Myocyte (in vitro differentiated cells): ENCODE data around the gene IL13RA1. TPM values are rescaled to one million over a fixed set of nuclear protein-coding genes. Genes with fewer than 3 reads are reported as not detected.
"Not testable (repeated sequence)": the region's sequence is repeated elsewhere in the genome, so short reads cannot be mapped to it uniquely, and the experiment has no call there.

ENCODE experiments used
- DNase-seq: peaks from one replicate; pipeline ENCODE4 v3.0.0-alpha.2; 2012; ENCODE audit warnings: low read depth
- polyA plus RNA-seq: library from polyadenylated mRNA; unstranded; fragments of >200 nt; gene quantifications from one replicate; pipeline ENCODE4 v1.2.1, GENCODE V29; 2012; ENCODE audit warnings: missing spikeins
- total RNA-seq: library from RNA; depleted of rRNA; stranded (reverse); fragments of >200 nt; gene quantifications from 2 replicates; pipeline ENCODE4 v1.2.3, GENCODE V29; 2014

IL13RA1 gene
- 45.3 and 49.7 TPM in 2 replicates for total RNA-seq
- polyA plus RNA-seq, result 17.9 TPM

DNA sequence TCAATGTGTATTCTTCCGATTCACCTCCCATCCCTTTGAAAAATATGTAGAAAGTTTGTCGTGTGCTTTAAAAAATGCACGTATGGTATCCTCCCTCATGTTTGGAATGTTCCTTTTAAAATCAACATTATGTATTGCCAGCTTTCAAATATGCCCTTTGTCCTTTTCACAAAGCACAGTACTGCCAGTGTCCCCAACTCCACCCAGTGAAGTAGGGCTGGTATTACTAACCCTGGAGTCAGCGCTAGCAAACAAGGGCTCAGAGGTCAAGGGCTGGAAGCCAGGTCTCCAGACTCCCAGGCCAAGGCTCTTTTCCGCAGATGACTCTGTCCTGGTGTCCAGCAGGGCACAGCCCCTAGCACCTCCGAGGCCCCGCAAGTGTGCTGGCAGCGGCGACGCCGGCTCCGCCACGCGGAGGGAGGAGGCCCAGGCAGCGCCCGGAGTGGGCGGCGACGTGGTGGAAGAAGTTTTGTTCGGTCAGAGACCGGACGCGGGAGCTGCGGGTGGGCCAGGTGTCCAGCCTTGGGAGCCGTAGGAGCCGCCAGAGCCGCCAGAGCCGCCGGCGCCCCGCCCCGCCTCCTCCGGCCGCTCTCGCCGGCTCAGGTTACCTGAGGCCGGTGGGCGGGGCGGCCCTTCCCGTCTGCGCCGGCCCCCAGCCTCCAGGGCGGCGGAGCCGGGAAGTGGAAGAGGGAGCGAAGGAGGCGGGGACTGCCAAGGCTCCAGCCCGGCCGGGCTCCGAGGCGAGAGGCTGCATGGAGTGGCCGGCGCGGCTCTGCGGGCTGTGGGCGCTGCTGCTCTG, at the start of gene IL13RA1:
Gene IL13RA1, plus strand, starts transcription at position 720 of the 799 bp plus-strand sequence. Its CDS starts 33 bp downstream, at position 753.
- peak; percentile 85 for DNase-seq

DNA sequence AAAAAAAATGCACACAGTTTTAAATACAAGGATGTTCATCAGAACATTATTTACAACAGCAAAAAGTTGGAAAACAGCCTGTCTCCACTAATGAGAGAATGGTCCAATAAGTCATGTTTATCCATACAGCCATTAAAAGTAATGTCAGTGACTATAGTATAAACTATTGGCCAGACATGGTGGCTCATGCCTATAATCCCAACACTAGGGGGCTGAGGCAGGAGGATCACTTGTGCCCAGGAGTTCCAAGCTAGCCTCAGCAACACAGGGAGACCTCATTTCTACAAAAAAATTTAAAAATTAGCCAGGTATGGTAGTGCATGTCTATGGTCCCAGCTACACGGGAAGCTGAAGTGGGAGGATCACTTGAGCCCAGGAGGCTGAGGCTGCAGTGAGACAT, 48.1 kb upstream of the IL13RA1 start:
- no peak for DNase-seq

DNA sequence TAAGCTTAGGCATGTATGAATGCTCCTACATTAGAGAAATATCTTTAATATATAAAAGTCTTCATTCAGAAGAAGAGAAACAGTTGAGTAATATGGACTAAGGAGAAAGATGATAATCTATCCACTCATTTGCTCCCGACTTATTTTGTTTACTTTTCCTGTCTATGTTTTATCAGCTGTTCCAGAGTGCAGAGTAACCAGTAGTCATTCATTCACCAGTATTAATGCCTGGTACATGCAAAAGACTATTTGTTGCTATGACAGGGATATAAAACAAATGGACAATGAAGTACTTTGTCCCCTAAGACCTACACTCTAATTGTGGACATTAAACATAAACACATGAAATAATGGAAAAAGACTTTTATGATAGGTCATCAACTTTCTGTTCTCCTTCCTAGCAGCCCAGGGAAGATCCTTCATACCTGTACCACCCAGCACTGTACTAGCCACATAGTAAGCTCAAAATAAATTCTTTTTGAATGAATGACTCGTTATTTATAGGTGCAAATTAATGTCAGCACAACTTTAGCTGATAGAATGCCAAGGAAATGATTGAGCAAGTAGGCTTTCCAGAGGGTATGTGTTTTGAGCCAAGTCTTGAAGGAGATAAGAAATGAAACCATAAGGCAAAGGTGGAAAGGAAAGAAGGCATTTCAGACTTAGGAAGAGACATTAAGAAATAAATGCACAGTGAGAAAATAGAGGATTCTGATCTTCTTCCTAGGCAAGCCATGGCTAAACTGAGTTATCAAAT, 45.0 kb upstream of the IL13RA1 start:
- no peak for DNase-seq

DNA sequence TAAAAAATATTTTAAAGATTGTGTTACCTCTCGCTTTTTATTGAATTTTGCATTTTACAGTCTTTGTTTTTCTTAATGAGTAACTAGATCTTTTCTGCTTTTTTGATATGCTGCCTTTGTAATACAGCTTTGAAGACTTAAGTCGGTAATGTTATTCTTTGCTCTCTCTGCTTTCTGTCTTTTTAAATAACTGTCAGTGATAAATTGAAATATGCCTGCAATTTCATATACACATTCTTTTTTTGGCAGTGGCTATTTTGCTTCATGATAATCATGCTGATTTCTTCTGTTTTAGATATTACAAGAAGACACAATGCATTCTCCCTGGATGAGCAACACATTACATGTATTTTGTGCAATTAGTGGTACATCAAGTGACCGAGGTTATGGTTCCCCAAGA, 42.0 kb upstream of the IL13RA1 start:
- no peak for DNase-seq

DNA sequence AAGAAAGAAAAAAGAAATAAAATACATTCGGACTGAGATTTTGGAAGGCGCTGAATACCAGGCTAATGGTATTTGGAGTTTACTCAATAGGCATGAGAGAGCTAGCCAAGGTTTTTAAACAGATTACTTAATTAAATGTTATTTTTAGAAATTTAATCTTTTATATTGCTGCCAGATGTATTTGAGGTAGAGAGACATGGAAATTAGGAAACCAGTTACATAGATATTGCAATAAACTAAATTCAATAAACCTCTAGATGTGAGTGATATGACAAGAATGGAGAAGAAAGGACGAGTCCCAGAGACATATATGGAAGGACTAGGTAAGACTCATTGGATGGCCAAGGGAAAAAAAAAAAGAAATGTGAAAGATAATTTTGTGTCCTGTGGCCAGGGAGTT, 38.5 kb upstream of the IL13RA1 start:
- DNase-seq, result no peak

DNA sequence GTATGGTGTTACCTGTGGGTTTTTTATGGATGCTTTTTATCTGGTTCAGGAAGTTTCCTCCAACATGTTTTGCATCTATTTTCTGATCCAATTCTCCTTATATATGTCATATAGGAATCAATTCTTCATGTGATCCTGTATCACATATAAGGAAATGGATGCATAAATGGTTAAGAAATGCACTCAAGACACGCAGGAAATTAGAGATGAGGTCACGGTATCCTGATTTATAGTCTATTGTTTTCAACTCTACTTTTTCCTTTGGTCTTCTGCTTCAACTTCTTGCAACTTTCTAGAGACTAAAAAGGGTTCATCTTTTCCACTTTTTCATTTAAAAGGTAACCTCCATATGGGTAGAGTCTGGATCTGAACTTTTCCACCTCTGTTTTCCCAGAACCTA, 33.6 kb upstream of the IL13RA1 start:
- no peak for DNase-seq

DNA sequence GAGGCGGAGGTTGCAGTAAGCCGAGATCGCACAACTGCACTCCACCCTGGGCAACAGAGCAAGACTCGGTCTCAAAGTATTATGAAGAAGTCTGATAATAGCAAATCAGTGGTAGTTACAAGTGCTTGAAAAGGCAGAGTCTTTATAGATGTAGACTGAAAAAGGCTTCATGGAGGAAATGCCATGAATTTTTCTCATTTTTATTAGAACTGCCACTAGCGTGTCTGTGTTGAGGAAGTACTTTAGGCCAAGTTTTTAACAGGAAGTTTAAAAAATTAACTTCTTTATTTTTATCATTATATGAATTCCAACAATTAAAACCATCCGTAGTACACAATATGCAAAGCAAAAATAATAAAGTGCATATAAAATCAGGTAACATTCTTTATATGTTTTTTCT, 32.8 kb upstream of the IL13RA1 start:
- DNase-seq, result no peak

DNA sequence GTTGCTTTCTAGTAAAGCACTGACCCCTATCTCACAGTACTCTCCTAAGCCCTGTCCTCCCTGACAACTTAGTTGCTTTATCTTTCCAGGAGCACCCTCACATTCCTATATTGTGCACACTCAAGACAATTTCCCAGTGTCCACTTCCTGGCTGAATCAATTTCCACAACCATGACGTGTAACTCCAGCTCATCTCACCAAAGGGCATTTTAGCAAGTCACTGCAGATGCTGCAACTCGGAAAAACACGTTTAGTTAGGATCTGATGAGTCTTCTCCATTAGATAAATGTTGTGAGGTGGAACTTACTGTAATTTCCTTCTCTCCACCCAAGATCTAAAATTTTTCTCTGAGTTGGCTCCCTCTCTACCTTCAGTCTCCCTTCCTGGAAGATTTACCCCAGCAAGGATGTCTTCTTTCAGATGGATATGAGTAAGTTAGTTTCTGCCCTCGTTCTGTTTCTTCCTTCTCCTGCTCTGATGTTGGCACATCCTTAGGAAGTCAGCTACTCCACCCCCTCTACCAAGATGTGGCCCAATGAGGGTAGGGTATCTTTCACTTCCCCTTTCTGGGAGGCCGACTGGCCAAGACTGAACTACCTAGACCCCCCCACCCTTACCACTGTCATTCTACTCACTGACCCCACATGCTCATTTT, 28.8 kb upstream of the IL13RA1 start:
- no peak for DNase-seq

DNA sequence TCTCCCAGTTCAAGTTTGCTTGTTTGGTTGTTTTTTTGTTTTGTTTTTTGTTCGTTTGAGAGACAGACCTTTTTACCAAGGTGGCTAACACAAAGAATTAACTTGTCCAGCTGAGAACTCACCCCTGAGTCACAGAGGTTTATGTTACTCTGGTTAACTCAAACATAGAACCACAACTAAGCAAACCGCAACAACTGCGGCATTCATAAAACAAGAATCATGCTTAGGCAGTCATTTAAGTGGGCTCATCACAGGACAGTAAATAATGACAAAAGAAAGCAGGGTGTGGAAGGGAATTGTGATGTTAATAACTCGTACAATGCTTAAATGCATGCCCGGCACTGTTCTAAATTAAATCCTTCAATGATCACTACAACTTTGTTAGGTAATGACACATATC, 24.7 kb upstream of the IL13RA1 start:
- peak; percentile 74 for DNase-seq

DNA sequence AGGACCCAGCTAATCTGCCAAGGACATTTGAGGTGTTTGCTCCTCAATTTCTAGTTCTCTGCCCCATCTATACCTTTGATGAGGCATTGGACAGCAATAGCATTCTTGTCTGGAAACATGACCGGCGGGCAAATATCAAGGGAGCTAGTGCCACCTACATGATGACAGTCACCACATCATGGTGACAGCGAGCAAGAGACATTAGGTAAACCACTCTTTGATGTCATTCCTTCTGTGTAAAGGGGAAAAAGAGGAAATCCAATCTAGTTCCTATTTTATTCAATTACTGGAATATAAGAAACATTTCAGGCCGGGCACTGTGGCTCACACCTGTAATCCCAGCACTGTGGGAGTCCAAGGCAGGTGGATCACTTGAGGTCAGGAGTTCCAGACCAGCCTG, 20.7 kb upstream of the IL13RA1 start:
- DNase-seq, result no peak

DNA sequence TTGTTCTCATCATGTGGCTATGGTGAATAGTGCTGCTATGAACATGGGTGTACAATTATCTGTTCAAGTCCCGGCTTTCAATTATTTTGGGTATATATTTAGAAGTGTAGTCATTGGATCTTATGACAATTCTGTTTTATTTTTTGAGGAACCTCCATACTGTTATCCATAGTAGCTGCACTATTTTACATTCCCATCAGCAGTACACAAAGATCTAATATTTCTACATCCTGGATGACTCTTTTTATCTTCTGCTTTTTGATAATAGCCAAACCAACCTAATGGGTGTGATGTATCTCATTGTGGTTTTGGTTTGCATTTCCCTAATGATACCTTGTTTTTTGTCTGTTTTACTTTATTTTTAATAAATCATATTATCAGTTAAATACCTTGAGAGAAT, 12.9 kb upstream of the IL13RA1 start:
- DNase-seq, result no peak

DNA sequence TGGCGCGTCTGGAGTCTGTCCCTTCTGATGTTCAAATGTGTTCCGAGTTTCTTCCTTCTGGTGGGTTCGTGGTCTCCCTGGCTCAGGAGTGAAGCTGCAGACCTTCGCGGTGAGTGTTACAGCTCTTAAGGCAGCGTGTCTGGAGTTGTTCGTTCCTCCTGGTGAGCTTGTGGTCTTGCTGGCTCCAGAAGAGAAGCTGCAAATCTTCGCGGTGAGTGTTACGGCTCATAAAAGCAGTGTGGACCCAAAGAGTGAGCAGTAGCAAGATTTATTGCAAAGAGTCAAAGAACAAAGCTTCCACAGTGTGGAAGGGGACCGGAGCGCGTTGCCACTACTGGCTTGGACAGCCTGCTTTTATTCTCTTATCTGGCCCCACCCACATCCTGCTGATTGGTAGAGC, 11.5 kb upstream of the IL13RA1 start:
- not testable (repeated sequence) for DNase-seq

DNA sequence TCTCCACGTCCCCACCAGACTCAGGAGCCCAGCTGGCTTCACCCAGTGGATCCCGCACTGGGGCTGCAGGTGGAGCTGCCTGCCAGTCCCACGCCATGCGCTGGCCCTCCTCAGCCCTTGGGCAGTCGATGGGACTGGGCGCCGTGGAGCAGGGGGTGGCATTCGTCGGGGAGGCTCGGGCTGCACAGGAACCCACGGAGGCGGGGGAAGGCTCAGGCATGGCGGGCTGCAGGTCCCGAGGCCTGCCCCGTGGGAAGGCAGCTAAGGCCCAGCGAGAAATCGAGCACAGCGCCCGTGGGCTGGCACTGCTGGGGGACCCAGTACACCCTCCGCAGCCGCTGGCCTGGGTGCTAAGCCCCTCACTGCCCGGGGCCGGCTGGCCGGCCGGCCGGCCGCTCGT, 10.6 kb upstream of the IL13RA1 start:
- DNase-seq, result not testable (repeated sequence)

DNA sequence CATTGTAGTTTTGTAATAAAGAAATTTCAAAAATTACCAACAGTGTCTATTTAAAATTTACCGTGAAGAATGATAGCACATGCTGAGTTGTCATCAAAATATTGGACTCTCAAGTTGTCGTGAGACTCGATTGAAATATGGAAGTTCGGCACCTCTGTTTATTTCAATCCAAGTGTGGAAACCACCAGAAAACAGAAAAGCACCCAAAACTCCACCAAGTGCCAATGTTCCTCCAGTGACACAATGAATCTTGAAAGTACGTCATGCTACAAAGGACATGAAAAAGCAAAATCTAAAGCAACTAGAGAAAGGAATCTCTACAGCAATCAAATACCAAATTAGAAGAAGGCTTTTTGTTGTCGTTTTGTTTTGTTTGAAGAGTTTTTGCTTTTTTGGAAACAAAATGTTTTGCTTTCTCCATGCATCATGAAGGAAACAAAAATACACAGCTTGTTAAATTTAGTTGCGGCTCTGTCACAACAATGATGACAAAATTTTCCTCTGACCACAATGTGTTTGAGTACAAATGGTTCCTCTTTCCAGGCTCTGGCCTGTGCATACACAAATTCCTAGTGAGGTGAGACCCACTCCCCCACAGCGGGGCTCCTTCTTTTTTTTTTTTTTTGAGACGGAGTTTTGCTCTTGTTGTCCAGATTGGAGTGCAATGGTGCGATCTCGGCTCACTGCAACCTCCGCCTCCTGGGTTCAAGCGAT, 9.6 kb upstream of the IL13RA1 start:
- no peak for DNase-seq

DNA sequence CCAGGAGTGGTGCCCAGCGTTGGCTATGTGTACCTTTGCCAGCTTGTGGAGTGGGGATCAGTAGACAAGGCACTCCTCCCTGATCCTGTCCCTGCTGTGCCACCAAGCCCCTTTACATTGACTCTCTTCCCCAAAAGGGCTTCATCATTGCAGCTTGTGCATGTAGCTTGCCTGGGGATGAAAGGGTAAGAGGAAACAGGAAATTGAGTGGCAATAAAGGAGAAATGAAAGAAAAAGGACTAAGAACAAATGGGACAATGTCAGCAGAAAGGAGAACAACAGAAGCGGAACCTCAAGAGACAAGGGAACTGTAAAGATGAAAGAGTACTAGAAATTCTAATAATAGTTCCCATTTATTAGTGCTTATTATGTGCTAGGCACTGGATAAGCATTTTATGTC, 8.7 kb upstream of the IL13RA1 start:
- DNase-seq, result no peak

DNA sequence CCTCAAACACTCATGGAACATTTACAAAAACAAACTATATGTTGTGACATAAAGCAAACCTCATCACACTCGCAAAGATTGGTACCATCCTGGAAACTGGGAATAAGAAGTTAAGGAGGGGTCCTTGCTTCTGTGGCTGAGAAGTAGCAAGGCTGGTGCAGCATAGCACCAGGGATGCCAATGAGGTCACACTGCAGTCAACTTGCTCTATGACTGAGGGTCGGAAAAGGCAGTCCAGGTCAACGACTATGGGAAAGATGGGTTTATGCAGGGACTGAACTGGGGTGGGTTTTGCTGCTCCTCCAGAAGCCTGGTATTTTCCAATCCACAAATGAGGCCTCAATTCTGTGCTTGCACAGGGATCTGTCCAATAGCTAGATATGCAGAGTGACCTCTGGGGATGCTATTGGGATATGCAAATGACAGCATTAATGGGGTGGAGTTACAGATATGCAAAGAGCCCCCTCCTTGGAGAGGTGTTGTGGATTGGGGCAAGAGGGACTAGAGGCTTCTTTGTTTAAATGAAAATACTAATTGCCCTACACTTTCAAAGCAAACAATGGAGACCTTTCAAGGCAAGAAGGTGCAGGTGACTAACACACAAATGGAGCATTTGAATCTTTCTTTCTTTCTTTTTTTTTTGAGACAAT, 7.2 kb upstream of the IL13RA1 start:
- DNase-seq, result no peak

DNA sequence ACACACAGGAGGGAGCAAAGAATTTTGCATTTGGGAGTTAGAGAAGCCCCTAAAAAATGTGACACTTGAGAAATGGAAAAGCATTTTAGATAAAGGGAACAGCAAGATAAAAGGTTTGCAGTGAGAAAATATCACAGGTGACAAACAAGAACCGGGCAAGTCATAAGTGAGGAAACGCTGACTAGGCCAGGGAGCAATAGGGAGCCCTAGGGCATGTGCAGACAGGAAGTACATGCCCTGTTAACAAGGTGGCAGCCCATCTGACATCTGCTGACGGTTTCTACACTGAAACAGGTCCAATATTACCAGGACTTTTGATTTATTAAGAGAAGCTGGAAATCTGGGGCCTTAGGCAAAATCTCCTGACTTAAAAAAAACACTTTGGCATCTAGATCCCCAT, 4.0 kb upstream of the IL13RA1 start:
- no peak for DNase-seq

DNA sequence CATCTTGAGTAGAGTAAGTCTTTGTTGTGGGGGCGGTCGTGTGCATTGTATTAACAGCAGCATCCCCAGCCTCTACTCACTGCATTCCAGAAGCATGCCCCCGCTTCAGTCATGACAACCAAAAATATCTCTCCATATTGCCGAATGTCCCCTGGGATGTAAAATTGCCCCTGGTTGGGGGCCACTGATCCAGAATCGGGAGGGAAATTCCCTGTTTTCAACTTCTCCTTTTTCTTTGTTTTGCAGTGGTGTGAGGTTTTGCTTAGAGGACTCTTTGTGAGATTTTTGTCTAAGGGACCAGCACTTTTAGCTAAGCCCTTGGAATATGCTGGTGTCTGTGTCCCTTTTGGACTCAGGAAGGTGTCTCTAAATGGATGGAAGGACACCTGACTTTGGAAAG, 3.0 kb upstream of the IL13RA1 start:
- no peak for DNase-seq

DNA sequence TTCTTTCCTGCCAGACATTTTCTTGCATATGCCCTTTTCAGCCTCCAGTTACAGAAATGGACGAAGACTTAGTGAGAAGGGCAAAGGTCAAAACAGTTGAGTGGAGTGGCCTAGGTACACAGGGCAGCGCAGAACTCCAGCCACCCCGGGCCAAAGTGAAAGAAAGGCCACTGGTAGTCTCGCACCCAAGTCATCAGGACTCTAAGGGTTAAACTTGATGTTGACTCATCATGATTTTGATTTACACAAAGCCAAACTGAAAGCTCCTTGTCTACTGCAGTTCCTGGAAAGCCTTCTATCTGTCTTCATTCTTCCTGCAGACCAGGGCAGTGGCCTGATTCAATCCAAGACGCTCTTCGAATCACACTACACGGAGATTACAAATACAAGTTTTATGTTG, 2.6 kb upstream of the IL13RA1 start:
- DNase-seq, result no peak

DNA sequence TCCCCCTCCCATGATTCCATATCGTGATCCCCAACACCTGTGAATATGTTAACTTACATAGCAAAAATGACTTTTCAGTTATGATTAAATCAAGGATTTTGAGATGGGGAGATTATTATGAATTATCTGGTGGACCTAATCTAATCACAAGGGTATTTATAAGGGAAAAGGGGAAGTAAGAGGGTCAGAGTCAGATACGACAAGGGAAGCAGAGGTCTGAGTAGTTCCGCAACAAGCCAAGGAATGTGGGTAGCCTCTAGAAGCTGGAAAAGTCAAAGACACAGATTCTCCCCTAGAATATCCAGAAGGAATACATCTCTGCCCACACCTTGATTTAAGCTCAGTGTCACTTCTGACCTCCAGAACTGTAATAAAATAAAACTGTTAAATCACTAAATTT, 1.0 kb upstream of the IL13RA1 start:
- DNase-seq, result no peak
